ENCODE results near the gene CRTC1. TPM values are rescaled to one million over a fixed set of nuclear protein-coding genes. Genes with fewer than 3 reads are reported as not detected.

CRTC1 gene
- total RNA-seq, 1 donor from 2014 or later = 0.79 TPM

DNA sequence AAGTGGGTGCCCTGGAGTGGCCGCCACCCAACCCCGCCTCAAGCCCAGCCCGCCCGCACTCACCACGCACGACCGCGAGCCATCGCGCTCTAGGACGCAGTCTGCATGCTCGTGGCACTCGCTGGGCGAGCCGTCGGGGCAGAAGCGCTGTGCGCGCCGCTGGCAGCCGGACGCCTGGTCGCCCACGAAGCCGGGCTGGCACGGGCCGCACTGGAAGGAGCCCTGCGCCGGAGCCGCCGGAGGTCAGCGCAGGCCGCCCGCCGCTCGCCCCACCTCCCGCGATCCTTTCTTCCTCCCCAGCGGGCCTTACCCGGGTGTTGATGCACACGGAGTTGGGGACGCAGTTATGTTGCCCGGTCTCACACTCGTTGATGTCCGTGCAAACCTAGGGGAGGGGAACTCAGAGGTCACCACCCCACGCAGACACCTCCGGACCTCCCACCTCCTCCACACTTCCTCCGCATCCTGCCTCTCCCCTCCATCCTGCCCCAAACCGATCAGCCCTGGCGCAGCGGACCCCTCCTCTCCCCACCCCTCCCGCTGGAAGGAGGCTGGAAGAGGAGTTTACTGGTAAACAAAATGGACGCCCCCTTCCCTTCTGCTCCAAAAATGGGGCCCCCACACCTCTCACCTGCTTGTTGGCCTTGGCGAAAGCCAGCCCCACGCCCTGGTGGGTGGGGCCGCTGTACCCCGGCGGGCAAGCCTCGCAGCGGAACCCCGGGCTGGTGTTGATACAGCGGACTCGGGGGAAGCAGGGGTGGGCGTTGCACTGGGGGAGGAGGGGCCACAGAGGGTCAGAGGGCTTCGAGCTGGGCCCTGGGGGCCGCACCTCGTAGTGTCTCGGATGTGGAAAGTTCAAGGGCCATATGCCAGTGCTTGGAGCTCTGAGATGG is 105.3 kb downstream of the CRTC1 start:
- Histone ChIP-seq H3K27me3 (ENCODE audit: control insufficient read depth, insufficient read depth, low read length) (peaks cover 41% of the 10 kb centered on the region), H3K36me3 (ENCODE audit: control insufficient read depth, insufficient read depth, low read length) (no peaks in the 10 kb centered on the region), H3K4me3 (ENCODE audit: low read depth, low read length) (no peak overlapping the region)
- no peak for DNase-seq (ENCODE audit: low read depth)
- TF ChIP-seq, protein P1, sequence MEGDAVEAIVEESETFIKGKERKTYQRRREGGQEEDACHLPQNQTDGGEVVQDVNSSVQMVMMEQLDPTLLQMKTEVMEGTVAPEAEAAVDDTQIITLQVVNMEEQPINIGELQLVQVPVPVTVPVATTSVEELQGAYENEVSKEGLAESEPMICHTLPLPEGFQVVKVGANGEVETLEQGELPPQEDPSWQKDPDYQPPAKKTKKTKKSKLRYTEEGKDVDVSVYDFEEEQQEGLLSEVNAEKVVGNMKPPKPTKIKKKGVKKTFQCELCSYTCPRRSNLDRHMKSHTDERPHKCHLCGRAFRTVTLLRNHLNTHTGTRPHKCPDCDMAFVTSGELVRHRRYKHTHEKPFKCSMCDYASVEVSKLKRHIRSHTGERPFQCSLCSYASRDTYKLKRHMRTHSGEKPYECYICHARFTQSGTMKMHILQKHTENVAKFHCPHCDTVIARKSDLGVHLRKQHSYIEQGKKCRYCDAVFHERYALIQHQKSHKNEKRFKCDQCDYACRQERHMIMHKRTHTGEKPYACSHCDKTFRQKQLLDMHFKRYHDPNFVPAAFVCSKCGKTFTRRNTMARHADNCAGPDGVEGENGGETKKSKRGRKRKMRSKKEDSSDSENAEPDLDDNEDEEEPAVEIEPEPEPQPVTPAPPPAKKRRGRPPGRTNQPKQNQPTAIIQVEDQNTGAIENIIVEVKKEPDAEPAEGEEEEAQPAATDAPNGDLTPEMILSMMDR (IDR thresholded peaks at IDR 0.05; ENCODE audit: insufficient read depth, low read length, severe bottlenecking) = no peak
- no peak for FAIRE-seq

DNA sequence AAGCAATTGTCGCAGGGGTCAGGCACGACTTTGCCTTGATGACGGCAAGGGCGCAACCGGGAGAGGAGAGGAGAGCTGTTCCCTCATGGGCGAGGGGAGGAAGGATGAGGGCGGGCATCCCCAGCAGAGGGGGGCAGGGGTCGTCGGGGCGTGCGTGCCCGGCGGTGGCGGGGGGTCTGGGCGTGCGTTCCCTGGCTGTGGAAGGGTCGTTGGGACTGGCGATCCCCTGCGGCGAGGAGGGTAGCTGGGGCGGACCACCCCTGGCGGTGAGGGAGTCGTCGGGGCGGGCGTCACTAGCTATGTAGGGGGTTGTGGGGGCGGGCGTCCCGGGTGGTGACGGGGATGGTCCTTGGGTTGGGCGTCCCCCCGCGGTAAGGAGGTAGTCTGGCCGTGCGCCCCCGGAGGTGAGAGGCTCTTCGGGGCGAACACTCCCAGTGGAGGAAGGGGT is 106.0 kb downstream of the CRTC1 start:
- TF ChIP-seq, protein P1 (IDR thresholded peaks at IDR 0.05; ENCODE audit: insufficient read depth, low read length, severe bottlenecking) = no peak
- Histone ChIP-seq H3K27me3 (ENCODE audit: control insufficient read depth, insufficient read depth, low read length) (peaks cover 41% of the 10 kb centered on the region), H3K4me3 (ENCODE audit: low read depth, low read length) (no peak overlapping the region), H3K36me3 (ENCODE audit: control insufficient read depth, insufficient read depth, low read length) (no peaks in the 10 kb centered on the region)
- DNase-seq (ENCODE audit: low read depth) = no peak
- FAIRE-seq = no peak

DNA sequence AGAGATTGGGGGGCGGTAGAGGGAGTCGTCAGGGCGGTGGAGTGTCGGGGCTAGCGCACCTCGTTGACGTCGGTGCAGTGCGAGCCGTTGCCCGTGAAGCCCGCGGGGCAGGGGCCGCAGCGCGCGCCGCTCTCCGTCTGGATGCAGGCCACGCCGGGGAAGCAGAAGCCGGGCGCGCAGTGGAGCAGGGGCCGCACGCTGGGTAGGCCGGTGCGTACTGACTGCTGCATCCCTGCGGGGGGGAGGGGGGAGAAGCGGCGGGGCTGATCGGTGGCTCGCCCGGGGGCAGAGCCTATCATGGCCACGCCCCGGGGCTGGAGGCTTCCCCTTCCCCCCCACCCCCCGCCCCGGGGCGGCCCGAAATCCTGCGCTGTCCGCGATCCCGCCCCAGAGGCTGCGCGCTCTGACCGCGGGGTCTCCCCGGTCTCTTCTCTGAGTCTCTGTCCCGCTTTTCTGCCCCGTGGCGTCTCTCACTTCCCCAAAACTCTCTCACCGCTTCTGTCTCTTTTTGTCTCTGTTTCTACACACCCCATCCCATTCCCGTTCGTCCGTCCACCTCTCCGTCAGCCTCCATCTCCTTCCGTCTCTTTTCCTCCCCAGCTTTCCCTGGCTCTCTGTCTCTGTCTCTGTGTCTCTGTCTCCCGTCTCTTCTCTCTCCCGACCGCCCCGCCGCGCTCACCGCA is 106.5 kb downstream of the CRTC1 start:
- peaks cover 39% of the 10 kb centered on the region for H3K27me3 ChIP-seq (ENCODE audit: control insufficient read depth, insufficient read depth, low read length)
- H3K4me3 ChIP-seq (ENCODE audit: low read depth, low read length) = no peak overlapping the region
- TF ChIP-seq, protein P1 (IDR thresholded peaks at IDR 0.05; ENCODE audit: insufficient read depth, low read length, severe bottlenecking) = no peak
- no peaks in the 10 kb centered on the region for H3K36me3 ChIP-seq (ENCODE audit: control insufficient read depth, insufficient read depth, low read length)
- FAIRE-seq (no peak), DNase-seq (ENCODE audit: low read depth) (no peak)

DNA sequence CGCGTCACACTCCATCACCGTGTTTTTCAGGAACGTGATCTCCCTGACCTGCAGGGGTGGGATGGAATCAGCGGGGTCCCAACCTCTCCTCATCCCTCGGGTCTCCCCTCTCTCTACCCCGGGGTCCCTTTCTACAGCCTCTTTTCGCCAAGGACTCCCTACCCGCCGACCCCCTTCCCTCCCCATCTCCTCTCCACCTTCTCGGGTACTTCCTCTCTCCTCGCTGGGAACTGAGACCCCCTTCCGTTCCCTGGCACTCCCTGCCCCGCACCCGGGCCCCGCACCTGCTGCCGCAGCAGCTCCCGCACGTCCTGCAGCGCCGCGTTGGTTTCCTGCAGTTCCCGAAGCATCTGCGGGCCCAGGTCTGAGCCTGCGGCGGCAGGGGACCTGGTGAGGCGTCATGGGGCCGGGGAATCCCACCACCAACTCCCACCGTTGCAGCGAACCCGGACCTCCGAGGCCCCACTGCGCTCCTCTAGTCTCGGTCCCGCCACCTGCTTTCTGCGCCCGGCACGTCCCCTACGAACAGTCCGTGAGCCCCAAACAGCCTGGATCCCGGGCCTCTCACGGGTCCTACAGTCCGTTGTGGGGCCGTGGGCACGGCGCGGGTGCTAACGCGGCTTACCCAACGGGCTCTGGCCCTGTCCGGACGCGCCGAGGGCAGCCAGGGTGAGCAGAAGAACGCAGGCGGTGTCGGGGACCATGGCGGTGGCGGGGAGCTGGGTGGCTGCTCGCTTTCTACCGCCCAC is 107.3 kb downstream of the CRTC1 start, which contains the start of gene COMP:
Gene COMP (minus strand): TSS at position 740 of the 749 bp plus-strand sequence. CDS start 36 bp downstream, at position 704.
- DNase-seq (ENCODE audit: low read depth) (no peak), FAIRE-seq (no peak)
- no peaks in the 10 kb centered on the region for H3K36me3 ChIP-seq (ENCODE audit: control insufficient read depth, insufficient read depth, low read length)
- no peak within 1 kb of the TSS for H3K4me3 ChIP-seq (ENCODE audit: low read depth, low read length)
- peaks cover 39% of the 10 kb centered on the region for H3K27me3 ChIP-seq (ENCODE audit: control insufficient read depth, insufficient read depth, low read length)
- TF ChIP-seq, protein P1 (IDR thresholded peaks at IDR 0.05; ENCODE audit: insufficient read depth, low read length, severe bottlenecking) = no peak

DNA sequence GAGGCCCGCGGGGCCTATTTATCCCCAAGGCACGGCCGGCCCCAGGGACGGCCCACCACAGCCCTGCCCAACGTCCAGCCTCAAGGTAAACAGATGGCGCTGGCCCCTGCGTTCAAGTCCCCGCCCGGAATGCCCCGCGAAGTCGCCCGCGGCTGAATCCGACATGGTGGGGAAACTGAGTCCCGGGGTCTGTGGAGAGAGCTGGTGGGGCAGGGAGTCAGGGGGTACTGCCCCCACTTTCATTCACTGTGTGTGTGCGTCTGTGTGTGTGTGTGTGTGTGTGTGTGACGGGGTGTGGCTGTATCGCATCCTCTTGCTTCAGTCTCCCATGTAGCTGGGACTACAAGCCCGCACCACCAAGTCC is 107.8 kb downstream of the CRTC1 start:
- no peak for FAIRE-seq
- Histone ChIP-seq H3K4me3 (ENCODE audit: low read depth, low read length) (no peak overlapping the region), H3K27me3 (ENCODE audit: control insufficient read depth, insufficient read depth, low read length) (peaks cover 39% of the 10 kb centered on the region), H3K36me3 (ENCODE audit: control insufficient read depth, insufficient read depth, low read length) (no peaks in the 10 kb centered on the region)
- DNase-seq (ENCODE audit: low read depth) = no peak
- TF ChIP-seq, protein P1 (IDR thresholded peaks at IDR 0.05; ENCODE audit: insufficient read depth, low read length, severe bottlenecking) = no peak
